H9 (cell line): Measurements from ENCODE around the gene RACGAP1. TPM values are rescaled to one million over a fixed set of nuclear protein-coding genes. Genes with fewer than 3 reads are reported as not detected.

ENCODE experiments used
- DNase-seq: peaks from one replicate; pipeline ENCODE4 v3.0.0-alpha.2; 2017
- H2AFZ ChIP-seq: one replicate; pipeline ENCODE4 v1.6.1; 2013; ENCODE audit warnings: mild to moderate bottlenecking, low read length, control low read depth, moderate library complexity
- H2AK5ac ChIP-seq: 2 replicates; pipeline ENCODE4 v1.6.1; 2013; ENCODE audit warnings: low read length, control low read depth, mixed read lengths; ENCODE audit not compliant: insufficient read length
- H2BK120ac ChIP-seq: one replicate; pipeline ENCODE4 v1.6.1; 2013; ENCODE audit warnings: low read depth, mild to moderate bottlenecking, low read length, control low read depth, inconsistent platforms; ENCODE audit not compliant: poor library complexity, severe bottlenecking
- H2BK12ac ChIP-seq: 2 replicates; pipeline ENCODE4 v1.6.1; 2013; ENCODE audit warnings: low read length, control low read depth, mixed read lengths, low read depth; ENCODE audit not compliant: insufficient read length
- H2BK15ac ChIP-seq: 2 replicates; pipeline ENCODE4 v1.6.1; 2013; ENCODE audit warnings: low read depth, low read length, control low read depth
- H2BK20ac ChIP-seq: one replicate; pipeline ENCODE4 v1.6.1; 2013; ENCODE audit warnings: low read depth, mild to moderate bottlenecking, low read length, control low read depth, inconsistent platforms; ENCODE audit not compliant: poor library complexity, severe bottlenecking
- H2BK5ac ChIP-seq: 2 replicates; pipeline ENCODE4 v1.6.1; 2013; ENCODE audit warnings: low read length, control low read depth, mixed read lengths; ENCODE audit not compliant: insufficient read length
- H3K14ac ChIP-seq: 2 replicates; pipeline ENCODE4 v1.6.1; 2013; ENCODE audit warnings: low read length, control low read depth; ENCODE audit not compliant: insufficient read depth
- H3K18ac ChIP-seq: 2 replicates; pipeline ENCODE4 v1.6.1; 2013; ENCODE audit warnings: low read depth, mild to moderate bottlenecking, mixed read lengths, low read length, control low read depth; ENCODE audit not compliant: insufficient read length
- H3K23ac ChIP-seq: 2 replicates; pipeline ENCODE4 v1.6.1; 2013; ENCODE audit warnings: low read length, control low read depth, mixed read lengths, low read depth; ENCODE audit not compliant: insufficient read length
- H3K23me2 ChIP-seq: 2 replicates; pipeline ENCODE4 v1.6.1; 2013; ENCODE audit warnings: low read depth, mild to moderate bottlenecking, mixed read lengths, low read length, control low read depth; ENCODE audit not compliant: insufficient read length, poor library complexity, severe bottlenecking
- H3K27ac ChIP-seq: 2 replicates; pipeline ENCODE4 v1.5.1; 2013; ENCODE audit warnings: low read length, control low read depth, mixed read lengths, low read depth; ENCODE audit not compliant: insufficient read length
- H3K27me3 ChIP-seq: 2 replicates; pipeline ENCODE4 v1.6.1; 2013; ENCODE audit warnings: low read length, control low read depth, inconsistent platforms; ENCODE audit not compliant: insufficient read depth
- H3K4ac ChIP-seq: 2 replicates; pipeline ENCODE4 v1.6.1; 2013; ENCODE audit warnings: low read depth, mild to moderate bottlenecking, control low read depth, inconsistent platforms, low read length, moderate library complexity
- H3K4me1 ChIP-seq: 2 replicates; pipeline ENCODE4 v1.6.1; 2013; ENCODE audit warnings: low read length, control low read depth, inconsistent platforms; ENCODE audit not compliant: insufficient read depth
- H3K4me2 ChIP-seq: 2 replicates; pipeline ENCODE4 v1.6.1; 2013; ENCODE audit warnings: low read length, control low read depth, mixed read lengths; ENCODE audit not compliant: insufficient read length, insufficient read depth
- H3K56ac ChIP-seq: 2 replicates; pipeline ENCODE4 v1.6.1; 2013; ENCODE audit warnings: low read depth, mild to moderate bottlenecking, mixed read lengths, low read length, control low read depth; ENCODE audit not compliant: insufficient read length
- H3K79me1 ChIP-seq: 2 replicates; pipeline ENCODE4 v1.6.1; 2013; ENCODE audit warnings: low read depth, mild to moderate bottlenecking, moderate library complexity, low read length, control low read depth, inconsistent platforms; ENCODE audit not compliant: insufficient read depth, poor library complexity, severe bottlenecking
- H3K79me2 ChIP-seq: 2 replicates; pipeline ENCODE4 v1.6.1; 2013; ENCODE audit warnings: low read length, control low read depth, inconsistent platforms; ENCODE audit not compliant: insufficient read depth
- H3K9ac ChIP-seq: 2 replicates; pipeline ENCODE4 v1.6.1; 2013; ENCODE audit warnings: low read length, control low read depth, mixed read lengths; ENCODE audit not compliant: insufficient read length; ENCODE audit errors: extremely low read depth
- H3K9me3 ChIP-seq: one replicate; pipeline ENCODE4 v1.6.1; 2013; ENCODE audit warnings: low read depth, low read length, inconsistent platforms; ENCODE audit not compliant: control insufficient read depth
- H3T11ph ChIP-seq: one replicate; pipeline ENCODE4 v1.6.1; 2013; ENCODE audit warnings: mild to moderate bottlenecking, low read length, control low read depth, inconsistent platforms
- H4K20me1 ChIP-seq: one replicate; pipeline ENCODE4 v1.6.1; 2013; ENCODE audit not compliant: control insufficient read depth, insufficient read length, insufficient read depth
- H4K5ac ChIP-seq: 2 replicates; pipeline ENCODE4 v1.6.1; 2013; ENCODE audit warnings: low read depth, mild to moderate bottlenecking, mixed read lengths, low read length, control low read depth; ENCODE audit not compliant: insufficient read length
- H4K8ac ChIP-seq: replicated peaks from 2 replicates; pipeline ENCODE4 v1.6.1; 2013; ENCODE audit warnings: low read length, control low read depth, mixed read lengths, low read depth; ENCODE audit not compliant: insufficient read length
- H4K91ac ChIP-seq: 2 replicates; pipeline ENCODE4 v1.6.1; 2013; ENCODE audit warnings: low read depth, mild to moderate bottlenecking, moderate library complexity, mixed read lengths, low read length, control low read depth; ENCODE audit not compliant: insufficient read length
- H3K27ac Mint-ChIP-seq, 3 experiments: 2 replicates in 2 of 3; 3 replicates in 1 of 3; pipeline ENCODE4 v1.8.0; 2020 to 2021; ENCODE audit warnings: mixed read lengths in 3 of 3, mild to moderate bottlenecking in 1 of 3, moderate library complexity in 1 of 3
- H3K27me3 Mint-ChIP-seq: 2 replicates; pipeline ENCODE4 v1.8.0; 2021; ENCODE audit warnings: low read depth, mild to moderate bottlenecking, moderate library complexity, mixed read lengths
- H3K36me3 Mint-ChIP-seq, 3 experiments: 2 replicates in 2 of 3; 3 replicates in 1 of 3; pipeline ENCODE4 v1.8.0; 2020 to 2021; ENCODE audit warnings: low read depth in 3 of 3, mixed read lengths in 3 of 3; ENCODE audit not compliant: insufficient read depth in 1 of 3
- H3K4me1 Mint-ChIP-seq, 2 experiments: 2 replicates each; pipeline ENCODE4 v1.8.0; 2020; ENCODE audit warnings: mixed read lengths in 2 of 2
- H3K4me3 Mint-ChIP-seq, 2 experiments: 2 replicates in 1 of 2; 3 replicates in 1 of 2; pipeline ENCODE4 v1.8.0; 2020 to 2021; ENCODE audit warnings: mild to moderate bottlenecking in 2 of 2, mixed read lengths in 2 of 2, moderate library complexity in 1 of 2
- H3K9me3 Mint-ChIP-seq, 2 experiments: 2 replicates in 1 of 2; 3 replicates in 1 of 2; pipeline ENCODE4 v1.8.0; 2020; ENCODE audit warnings: mild to moderate bottlenecking in 2 of 2, mixed read lengths in 2 of 2, moderate library complexity in 1 of 2
- WGBS: extraction: QIAGEN DNeasy Blood & Tissue Kit; methylation state at CpG from one replicate; pipeline ENCODE4 v1.1.7; 2013; ENCODE audit warnings: missing lambda C conversion rate, low lambda C conversion rate, mixed read lengths; ENCODE audit not compliant: insufficient read length; ENCODE audit errors: extremely low coverage; 5-methylcytosine and 5-hydroxymethylcytosine counted together
- total RNA-seq: library from RNA; stranded (reverse); gene quantifications from 2 replicates; pipeline ENCODE4 v1.2.1, GENCODE V29; 2021
- TF ChIP-seq, protein P1 (sequence below): fragments of 200-600 bp; sonication (generic); conservative IDR thresholded peaks from 3 replicates; pipeline ENCODE4 v1.8.0; 2021; ENCODE audit warnings: antibody characterized with exemption, mild to moderate bottlenecking

Gene RACGAP1
- total RNA-seq, 1 experiment from 2014 or later = 64.8 TPM

DNA sequence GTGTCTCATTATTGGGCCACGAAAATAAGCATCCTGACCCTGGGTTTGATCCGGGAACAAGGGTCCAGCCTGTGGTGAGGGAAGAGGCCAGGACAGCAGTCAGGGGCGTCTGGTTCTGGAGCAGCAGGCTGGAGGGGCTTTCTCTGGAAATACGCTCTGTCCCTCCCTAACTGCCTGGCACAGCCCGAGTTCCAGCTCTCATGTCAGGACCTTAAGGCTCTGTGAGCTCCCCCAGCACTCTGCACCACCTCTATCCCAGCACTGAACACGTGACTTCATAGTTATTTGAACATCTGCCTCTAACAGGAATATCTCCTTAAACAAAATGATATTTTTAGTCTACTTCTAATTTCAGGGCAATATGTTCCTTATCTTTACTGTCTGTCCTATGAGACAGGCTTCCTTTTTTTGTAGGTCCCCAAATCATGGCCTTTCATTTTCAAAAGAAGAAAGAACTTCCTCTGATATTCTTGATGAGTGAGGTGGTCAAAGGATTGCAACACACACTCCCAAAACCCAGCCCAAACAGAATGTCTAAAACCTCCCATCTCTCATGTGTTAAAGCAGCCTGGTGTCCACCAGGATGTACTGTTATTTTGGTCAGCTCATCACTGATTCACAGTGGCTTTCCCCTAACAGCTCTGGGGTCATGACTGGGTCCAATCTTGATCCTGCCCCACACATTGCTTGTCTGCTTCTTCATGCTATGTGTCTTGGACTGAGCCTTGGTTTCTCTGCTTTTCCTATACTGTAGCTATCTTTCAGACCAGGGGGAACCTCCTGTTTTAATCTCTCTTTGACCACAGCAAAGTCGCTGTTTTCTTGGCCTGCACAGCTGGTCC lies 42.8 kb downstream of the RACGAP1 start:
- WGBS = no CpG with 5 or more reads among the region's 7 CpGs
- Histone ChIP-seq H4K8ac (no peak overlapping the region), H2BK5ac (no peak overlapping the region), H2BK15ac (no peak overlapping the region), H3T11ph (no peak overlapping the region), H3K14ac (no peak overlapping the region), H4K5ac (no peak overlapping the region), H3K56ac (no peak overlapping the region), H2BK20ac (no peak overlapping the region), H3K27me3 (no peaks in the 10 kb centered on the region), H3K79me1 (no peaks in the 10 kb centered on the region), H3K23me2 (no peaks in the 10 kb centered on the region), H3K9me3 (no peaks in the 10 kb centered on the region), H2AK5ac (no peak overlapping the region), H3K9ac (no peak overlapping the region), H3K27ac (no peak overlapping the region), H2BK12ac (no peak overlapping the region), H3K4ac (no peak overlapping the region), H4K20me1 (no peaks in the 10 kb centered on the region), H3K4me1 (no peaks in the 10 kb centered on the region; the same call in 1 of the 2 replicates), H2AFZ (no peak overlapping the region), H4K91ac (no peak overlapping the region), H3K23ac (no peak overlapping the region), H3K18ac (no peak overlapping the region), H2BK120ac (no peak overlapping the region), H3K4me2 (no peak overlapping the region), H3K79me2 (no peaks in the 10 kb centered on the region)
- Mint-ChIP-seq H3K27me3 (no peaks in the 10 kb centered on the region; the same call in 1 of the 2 replicates), H3K27ac (peak overlapping the region in 2 of 3 experiments; percentile 16 to 19; a peak in 1 of 7 replicates), H3K9me3 (no peaks in the 10 kb centered on the region), H3K36me3 (peaks cover 0 to 4% (median 1%) of the 10 kb centered on the region in 3 experiments; a peak in 2 of 7 replicates), H3K4me3 (no peak overlapping the region), H3K4me1 (peaks cover 42 to 53% of the 10 kb centered on the region in 2 experiments)
- DNase-seq = no peak
- TF ChIP-seq, protein P1, sequence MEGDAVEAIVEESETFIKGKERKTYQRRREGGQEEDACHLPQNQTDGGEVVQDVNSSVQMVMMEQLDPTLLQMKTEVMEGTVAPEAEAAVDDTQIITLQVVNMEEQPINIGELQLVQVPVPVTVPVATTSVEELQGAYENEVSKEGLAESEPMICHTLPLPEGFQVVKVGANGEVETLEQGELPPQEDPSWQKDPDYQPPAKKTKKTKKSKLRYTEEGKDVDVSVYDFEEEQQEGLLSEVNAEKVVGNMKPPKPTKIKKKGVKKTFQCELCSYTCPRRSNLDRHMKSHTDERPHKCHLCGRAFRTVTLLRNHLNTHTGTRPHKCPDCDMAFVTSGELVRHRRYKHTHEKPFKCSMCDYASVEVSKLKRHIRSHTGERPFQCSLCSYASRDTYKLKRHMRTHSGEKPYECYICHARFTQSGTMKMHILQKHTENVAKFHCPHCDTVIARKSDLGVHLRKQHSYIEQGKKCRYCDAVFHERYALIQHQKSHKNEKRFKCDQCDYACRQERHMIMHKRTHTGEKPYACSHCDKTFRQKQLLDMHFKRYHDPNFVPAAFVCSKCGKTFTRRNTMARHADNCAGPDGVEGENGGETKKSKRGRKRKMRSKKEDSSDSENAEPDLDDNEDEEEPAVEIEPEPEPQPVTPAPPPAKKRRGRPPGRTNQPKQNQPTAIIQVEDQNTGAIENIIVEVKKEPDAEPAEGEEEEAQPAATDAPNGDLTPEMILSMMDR = no peak
